Measurements from ENCODE around the gene MKI67. TPM values are rescaled to one million over a fixed set of nuclear protein-coding genes. Genes with fewer than 3 reads are reported as not detected.

Gene MKI67
- total RNA-seq, 1 experiment from 2014 or later: 151 TPM

DNA sequence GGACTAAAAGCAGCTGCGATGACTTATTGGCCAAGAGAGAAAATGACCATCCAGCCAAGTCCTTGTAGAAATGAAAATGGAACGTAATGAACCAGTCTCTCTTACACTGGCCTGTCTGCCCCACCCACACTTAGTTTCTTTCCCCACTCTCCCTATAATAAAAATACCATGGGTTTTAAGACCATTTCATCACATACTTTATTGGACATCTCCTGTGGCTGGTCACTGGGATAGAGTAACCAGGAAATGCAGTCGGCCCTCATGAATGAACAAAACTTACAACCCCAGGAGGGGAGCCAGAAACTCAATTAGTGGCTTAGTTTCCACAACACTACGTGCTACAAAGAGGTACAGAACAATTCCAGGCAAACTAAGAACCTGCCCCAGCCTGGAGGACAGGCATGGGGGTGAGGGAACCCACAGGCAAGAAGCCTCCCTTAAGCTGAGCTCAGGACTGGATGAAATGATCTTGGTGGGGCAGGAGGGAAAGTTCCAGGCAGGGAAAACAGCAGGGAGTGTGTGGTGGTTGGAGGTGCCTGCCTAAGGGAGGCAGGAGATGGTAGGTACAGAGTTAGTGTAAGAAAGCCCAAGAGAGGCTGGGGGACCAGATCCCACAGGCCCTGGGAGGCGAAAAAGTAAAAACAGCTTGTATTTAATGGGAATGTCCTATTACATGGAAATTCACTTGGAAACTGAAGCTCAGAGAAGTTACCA is 29.6 kb downstream of the MKI67 start:
- H3K27me3 ChIP-seq (ENCODE audit: control insufficient read depth, insufficient read depth, low read length): no peaks in the 10 kb centered on the region
- H3K4me1 ChIP-seq (ENCODE audit: control insufficient read depth, insufficient read depth, low read length): peaks cover 4% of the 10 kb centered on the region; the same call in 1 of the 2 replicates
- DNase-seq (ENCODE audit: low read depth, low spot score) (no peak), ATAC-seq (peak; percentile 24)
- no peak overlapping the region for H3K27ac ChIP-seq (ENCODE audit: low read length)
- no TSS peak for BruUV-seq (replicated peaks)
- in situ Hi-C loops (cut with HindIII; ENCODE audit: low pct_unique_long_range_greater_than_20kb, low sequenced_read_pairs) (no loop called here), intact Hi-C loops (cut with micrococcal nuclease; ENCODE audit: unreplicated experiment) (no loop called here)
- no peak overlapping the region for H3K4me3 ChIP-seq (ENCODE audit: low read depth in 2 of 2, low read length in 2 of 2)
- peaks cover 28% of the 10 kb centered on the region for H3K36me3 ChIP-seq (ENCODE audit: control insufficient read depth, insufficient read depth, low read length)
- H3K9me3 ChIP-seq (ENCODE audit: control insufficient read depth, insufficient read depth, low read depth, low read length): no peaks in the 10 kb centered on the region
- TF ChIP-seq TCF7L2 (IDR thresholded peaks at IDR 0.05; ENCODE audit: low read depth, low read length) (no peak), POLR2AphosphoS5 (IDR thresholded peaks at IDR 0.05; ENCODE audit: low read depth, low read length) (no peak), CTCF (IDR thresholded peaks at IDR 0.05) (no peak), SIN3A (IDR thresholded peaks at IDR 0.05; ENCODE audit: borderline replicate concordance, insufficient read depth, low read depth, low read length) (no peak)
- TF ChIP-seq, protein P1, sequence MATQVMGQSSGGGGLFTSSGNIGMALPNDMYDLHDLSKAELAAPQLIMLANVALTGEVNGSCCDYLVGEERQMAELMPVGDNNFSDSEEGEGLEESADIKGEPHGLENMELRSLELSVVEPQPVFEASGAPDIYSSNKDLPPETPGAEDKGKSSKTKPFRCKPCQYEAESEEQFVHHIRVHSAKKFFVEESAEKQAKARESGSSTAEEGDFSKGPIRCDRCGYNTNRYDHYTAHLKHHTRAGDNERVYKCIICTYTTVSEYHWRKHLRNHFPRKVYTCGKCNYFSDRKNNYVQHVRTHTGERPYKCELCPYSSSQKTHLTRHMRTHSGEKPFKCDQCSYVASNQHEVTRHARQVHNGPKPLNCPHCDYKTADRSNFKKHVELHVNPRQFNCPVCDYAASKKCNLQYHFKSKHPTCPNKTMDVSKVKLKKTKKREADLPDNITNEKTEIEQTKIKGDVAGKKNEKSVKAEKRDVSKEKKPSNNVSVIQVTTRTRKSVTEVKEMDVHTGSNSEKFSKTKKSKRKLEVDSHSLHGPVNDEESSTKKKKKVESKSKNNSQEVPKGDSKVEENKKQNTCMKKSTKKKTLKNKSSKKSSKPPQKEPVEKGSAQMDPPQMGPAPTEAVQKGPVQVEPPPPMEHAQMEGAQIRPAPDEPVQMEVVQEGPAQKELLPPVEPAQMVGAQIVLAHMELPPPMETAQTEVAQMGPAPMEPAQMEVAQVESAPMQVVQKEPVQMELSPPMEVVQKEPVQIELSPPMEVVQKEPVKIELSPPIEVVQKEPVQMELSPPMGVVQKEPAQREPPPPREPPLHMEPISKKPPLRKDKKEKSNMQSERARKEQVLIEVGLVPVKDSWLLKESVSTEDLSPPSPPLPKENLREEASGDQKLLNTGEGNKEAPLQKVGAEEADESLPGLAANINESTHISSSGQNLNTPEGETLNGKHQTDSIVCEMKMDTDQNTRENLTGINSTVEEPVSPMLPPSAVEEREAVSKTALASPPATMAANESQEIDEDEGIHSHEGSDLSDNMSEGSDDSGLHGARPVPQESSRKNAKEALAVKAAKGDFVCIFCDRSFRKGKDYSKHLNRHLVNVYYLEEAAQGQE (IDR thresholded peaks at IDR 0.05; ENCODE audit: insufficient read depth in 1 of 2, low read depth in 2 of 2, low read length in 1 of 2): no peak
- POLR2A ChIA-PET: interaction anchor here (1.1 kb wide), 1 partner anchor 27 kb away, joined by 4 read pairs; no protein-coding TSS in a partner anchor
- CTCF ChIA-PET: no interaction called here

- Histone ChIP-seq H3K9me3 (ENCODE audit: control insufficient read depth, insufficient read depth, low read depth, low read length) (no peaks in the 10 kb centered on the region), H3K27me3 (ENCODE audit: control insufficient read depth, insufficient read depth, low read length) (no peaks in the 10 kb centered on the region), H3K4me1 (ENCODE audit: control insufficient read depth, insufficient read depth, low read length) (peaks cover 4% of the 10 kb centered on the region; the same call in 1 of the 2 replicates), H3K4me3 (ENCODE audit: low read depth in 2 of 2, low read length in 2 of 2) (no peak overlapping the region), H3K36me3 (ENCODE audit: control insufficient read depth, insufficient read depth, low read length) (peaks cover 22% of the 10 kb centered on the region), H3K27ac (ENCODE audit: low read length) (no peak overlapping the region)
- peak; percentile 26 for ATAC-seq
- ChIA-PET CTCF (no interaction called here), POLR2A (no interaction called here)
- no TSS peak for BruUV-seq (replicated peaks)
- DNase-seq (ENCODE audit: low read depth, low spot score): no peak
- TF ChIP-seq POLR2AphosphoS5 (IDR thresholded peaks at IDR 0.05; ENCODE audit: low read depth, low read length) (peak; percentile 34; the same call in 1 of the 2 replicates), SIN3A (IDR thresholded peaks at IDR 0.05; ENCODE audit: borderline replicate concordance, insufficient read depth, low read depth, low read length) (no peak)
- intact Hi-C loops (cut with micrococcal nuclease; ENCODE audit: unreplicated experiment): no loop called here
- in situ Hi-C loops (cut with HindIII; ENCODE audit: low pct_unique_long_range_greater_than_20kb, low sequenced_read_pairs): no loop called here
Observed at GRCh38 chr10:128095753-128096469, 30.3 kb downstream of the MKI67 start.

Measured in Panc1 (cell line).